HG03565 (cell line): ENCODE results near the gene ASTL.

ENCODE experiments used
- ATAC-seq: cut with Tn5 transposase; IDR thresholded peaks from one replicate; pipeline ENCODE4 v1.9.1; 2021; ENCODE audit warnings: mild to moderate bottlenecking, moderate library complexity; ENCODE audit not compliant: unreplicated experiment

ASTL gene

DNA sequence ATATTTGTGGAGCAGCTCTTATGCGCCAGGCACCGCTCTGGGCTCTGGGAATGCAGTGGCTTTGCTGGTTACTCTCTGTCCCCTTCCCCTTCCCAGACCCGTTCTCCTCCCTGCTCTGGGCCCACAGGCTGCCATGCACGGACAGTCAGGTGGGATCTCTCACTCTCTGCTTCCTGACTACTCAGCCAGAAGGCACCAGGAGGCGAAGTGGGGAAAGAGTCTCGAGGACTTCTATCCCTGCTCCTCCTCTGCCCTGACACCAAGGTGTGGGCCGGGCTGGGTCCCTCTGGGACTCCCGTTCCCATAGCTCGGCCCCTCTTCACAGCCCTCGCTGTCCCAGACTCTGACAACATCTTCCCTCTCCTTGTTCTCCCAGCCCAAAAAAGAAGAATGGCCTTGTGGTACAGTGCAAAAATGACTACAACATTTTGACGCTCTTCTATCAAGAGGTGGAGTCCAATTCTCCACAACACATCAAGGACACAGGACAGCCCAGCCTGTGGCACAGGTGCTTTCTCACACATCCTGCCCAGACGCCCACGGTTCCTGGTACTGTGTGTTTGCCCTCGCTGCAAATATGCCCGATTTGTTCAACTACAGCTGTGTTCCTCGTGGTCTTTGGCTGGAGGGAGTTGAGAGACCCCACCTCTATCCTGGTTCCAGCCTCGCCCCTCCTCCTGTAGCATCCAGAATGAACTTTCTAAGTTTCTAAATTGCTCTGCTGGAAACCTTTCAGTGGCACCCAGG lies 21.0 kb upstream of the ASTL start:
- no peak for ATAC-seq

DNA sequence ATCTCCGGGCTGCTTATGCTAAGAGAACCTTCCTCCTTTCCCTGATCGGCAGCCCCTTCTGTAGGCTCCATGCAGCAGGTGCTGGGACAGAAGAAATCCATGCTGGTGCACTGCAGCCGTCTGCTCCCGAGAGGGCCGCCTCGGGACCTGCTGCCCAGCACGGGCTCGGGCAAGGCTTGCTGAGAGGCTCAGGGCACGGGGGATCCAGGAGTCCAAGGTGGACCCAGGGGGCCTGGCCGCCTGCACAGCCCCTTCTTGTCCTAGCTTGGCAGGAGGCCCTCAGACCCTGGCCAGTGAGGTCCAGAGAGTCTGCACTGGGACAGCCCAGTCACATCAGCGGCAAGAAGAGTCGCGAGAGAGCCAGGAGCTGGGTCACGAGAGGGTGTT lies 20.2 kb upstream of the ASTL start:
- no peak for ATAC-seq

DNA sequence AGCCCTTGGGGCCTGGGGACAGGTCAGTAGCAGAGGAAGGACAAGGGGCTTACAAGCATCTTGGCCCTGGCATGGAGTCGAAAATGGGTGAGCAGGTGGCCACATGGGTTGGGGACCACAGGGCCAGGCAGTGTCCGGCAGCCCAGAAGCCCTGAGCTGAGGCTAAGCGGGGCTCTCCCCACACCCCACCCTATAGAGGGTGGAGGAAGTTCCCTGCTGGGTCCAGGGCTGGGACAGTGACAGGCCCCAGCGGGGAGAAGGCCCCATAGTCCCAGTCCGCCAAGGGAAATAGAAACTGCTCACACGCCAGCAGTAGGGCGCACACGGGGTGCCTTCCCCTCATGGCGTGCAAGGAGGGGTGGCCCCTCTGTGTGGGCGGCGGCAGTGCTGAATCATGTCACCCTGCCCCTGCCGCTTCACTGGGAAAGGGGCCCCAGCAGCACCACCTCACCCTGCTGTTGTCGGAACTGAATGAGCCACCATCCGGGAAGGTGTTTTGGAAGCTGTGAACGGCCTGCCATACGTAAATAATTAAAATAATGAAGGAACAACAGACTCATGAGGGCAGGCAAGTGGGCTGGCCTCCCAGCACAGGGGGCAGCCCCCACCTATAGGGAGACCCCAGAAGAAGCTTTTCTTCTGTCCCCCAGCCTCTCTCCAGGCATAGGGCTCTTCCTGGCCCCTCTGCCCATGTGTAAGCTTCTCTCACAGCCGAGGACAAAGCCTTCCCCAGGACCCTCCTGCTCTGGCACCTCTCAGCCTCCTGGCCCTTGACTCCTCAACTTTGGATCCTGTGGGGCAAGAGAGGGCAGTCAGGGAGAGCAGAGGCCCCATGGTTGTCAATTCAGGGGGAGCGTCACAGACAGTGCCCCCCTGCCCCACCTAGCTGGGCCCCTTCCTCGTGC lies 19.6 kb upstream of the ASTL start:
- ATAC-seq = peak; percentile 50

DNA sequence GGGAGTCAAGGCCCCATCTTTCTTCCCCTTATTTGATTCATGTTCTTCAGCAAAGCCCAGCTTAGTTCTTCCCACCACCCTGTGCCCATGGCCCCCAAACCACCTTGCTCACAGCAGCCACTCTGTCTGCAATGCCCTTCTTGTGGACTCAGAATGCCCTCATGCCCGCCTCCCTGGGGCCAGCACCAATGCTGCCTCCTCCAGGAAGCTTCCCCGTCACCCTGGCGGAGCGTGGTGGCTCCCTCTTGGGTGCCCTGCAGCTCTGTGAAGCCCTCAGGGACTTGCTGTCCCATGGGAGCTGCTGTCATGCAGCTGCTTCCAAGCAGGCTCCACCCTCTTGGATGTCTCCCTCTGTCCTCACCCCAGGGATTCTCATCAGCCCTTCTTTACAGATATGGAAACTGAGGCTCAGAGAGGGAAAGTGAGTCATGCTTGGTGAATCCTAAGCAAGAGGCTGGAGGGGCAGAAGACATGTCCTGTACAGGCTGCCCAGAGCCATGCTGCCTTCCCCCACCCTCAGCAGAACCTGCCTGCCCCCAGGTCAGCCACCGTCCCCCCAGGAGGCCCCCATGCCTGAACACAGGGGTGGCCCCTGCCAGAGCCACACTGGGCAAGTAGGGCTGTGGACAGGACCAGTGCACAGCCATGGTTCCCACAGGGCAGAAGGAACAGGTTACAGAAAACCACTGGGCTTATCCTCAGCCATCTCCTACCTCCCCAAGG lies 18.8 kb upstream of the ASTL start:
- ATAC-seq = no peak

DNA sequence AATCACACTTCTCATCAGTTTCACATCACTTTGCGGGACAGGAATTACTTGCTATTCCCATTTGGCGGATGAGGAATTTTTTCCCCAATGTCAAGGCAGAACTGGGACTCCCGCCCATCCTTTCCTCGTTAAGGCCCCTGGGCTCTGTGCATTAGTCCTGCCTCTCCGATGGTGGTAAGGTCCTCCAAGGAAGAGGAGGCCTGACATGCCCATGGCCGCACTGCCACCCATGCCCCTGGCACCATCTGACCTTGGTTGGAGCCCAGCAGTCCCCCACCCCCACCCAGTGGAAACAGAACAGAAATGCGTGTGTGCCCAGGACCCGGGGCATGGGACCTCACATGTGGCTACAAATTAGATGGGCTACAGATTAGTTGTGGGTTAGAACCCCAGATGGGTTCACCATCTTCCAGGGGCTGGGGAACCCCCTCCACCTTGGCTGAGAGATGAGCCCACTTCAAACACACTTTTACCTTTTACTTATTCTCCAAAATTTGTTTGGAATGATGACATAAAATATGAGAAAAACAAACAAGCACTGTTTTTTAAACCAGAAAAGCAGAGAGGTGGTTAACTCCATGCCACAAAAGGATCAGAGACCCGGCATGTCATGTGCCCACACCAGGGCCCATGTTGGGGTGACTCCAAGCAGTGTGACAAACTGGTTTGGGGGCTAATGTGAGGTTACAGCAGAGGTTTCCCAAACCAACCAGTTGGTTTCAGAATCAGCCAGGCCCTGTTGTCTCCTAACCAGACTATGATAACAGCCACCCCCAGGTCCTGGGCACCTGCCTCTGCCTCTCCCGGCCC lies 17.9 kb upstream of the ASTL start:
- no peak for ATAC-seq

DNA sequence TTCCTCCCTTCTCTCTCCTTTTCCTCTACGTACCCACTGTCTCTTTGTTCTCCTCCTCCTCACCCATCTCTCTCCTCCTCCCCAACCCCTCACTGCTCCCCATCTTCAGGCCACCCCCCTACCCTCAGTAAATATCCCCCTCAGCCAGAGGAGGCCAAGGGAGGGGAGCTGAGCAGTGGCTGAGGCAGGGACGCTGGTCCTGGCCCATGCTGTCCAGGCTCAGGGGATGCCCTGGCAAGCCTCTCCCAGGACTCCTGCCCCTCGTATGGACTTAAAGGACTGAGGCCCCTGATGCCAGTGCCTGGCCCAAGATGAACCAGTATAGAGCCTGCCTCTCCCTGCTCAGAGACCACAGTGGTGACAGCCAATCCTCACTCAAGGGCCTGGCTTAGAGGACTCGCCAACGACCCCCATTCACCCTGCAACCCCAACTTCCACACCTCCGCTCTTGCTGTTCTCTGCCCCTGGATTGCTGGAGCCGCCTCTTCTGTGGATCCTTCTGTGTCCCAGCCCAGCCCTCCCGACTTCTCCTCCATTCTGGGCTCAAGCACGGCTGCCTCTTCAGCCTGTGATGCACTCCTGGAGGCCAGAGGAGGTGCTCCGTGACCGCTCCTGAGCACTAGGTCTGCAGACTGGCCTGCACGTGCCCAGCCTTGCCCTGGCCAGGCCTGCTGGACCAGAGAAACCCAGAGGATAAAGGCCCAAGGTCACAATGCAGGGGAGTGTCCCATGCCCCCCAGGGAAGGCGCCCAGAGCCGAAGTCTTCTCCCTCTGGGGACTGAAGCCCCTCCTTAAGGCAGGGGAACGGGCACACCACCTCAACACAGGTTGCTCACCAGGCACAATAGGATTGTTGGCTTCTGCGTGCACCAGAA lies 16.4 kb upstream of the ASTL start:
- no peak for ATAC-seq

DNA sequence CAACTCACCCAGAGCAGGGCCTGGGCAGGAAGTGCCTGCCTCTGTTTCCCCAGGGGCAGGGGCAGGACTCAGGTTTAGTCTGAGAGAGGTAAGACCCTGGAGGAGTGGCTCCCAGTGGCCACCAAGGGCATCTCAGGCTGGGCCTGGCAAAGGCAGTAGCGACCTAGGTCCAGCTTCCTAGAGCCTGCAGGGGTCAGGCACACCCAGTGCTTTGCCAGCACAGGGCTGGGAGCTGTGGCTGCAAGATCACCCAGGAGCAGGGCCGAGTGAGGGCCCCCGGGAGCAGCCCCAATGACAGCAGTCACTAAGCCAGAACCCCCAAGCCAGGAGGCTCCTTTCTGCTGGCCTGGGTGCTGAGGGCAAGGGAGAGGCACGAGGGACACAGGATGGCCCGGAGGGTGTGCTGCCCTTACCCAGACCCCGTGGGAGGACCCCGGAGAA lies 15.7 kb upstream of the ASTL start:
- ATAC-seq = no peak

DNA sequence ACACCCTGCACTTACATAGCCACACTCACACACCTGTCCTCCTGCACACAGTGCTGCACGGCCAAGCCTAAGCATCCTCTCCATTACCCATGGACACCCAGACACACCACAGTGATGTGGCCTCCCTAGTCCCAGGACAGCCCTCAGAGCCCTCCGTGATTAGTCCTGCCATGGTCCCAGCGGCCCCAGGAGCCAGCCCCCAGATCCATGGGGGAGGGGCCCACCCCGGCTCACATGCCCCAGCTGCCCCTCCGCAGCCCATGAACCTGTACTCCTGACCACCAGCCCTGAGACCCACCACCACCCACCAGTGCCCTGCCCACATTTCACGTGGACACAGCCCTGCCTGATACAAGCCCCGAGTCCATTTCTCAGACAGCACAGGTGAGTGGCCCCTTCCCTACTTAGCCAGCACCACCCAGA lies 15.0 kb upstream of the ASTL start:
- ATAC-seq = no peak

DNA sequence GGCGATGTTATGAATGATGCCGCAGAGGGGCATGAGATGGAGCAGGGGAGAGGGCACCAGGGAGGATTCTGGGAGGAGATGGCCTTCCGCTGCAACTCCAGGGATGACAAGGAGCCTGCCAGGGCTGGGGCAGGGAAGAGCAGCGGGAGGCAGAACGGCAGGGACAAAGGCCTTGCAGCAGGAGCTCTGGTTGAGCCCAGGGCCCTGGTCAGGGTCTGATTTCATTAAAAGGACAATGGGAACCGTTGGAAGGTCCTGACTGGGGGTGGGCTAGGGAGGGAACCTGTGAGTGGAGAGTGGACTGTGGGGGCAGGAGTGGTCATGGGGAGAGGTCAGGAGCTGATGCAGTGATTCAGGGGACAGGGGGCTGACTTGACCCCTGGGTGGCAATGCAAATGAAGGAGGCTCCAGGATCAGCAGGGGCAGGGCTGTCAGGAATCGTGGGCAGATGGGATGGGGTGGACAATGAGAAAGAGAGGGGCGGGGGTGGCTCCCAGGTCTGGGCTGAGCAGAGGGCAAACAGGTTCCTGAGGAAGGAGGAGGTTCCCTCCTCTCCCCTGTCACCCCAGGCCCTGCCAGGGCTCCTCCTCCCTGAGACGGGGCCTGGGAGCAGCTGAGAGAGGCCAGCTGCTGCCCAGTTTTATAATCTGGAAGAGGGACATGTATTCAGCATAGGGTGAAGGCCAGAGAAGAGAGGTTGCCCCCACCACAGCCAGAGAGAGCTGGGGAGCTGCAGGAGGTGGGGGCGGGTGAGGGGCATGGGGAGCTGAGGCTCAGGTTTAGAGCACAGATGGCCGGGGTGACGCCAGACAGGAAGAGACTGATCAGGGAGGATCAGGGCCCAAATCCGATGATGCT lies 14.2 kb upstream of the ASTL start:
- ATAC-seq = no peak

DNA sequence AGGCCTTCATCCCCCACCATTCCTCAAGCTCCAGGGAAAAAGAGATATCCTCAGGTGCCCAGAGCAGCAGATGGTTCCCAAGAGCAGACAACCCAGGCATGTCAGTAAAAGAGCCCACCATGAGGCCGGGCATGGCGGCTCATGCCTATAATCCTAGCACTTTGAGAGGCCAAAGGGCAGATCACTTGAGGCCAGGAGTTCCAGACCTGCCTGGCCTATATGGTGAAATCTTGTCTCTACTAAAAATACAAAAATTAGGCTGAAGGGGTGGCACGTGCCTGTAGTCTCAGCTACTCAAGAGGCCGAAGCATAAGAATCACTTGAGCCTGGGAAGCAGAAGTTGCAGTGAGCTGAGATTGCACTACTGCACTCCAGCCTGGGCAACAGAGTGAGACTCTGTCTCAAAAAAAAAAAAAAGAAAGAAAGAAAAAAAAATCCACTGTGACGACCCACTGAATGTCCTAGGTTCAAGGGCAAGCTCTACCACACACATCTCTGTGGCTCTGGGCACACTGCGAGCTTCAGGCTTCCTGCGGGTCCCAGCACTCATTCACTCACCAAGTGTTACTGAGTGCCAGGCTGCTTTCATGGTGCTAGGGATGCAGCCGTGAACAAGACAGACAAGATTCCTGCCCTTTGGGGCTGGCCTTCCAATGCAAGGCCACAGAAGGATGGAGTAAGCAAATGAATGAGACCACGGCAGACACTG lies 13.4 kb upstream of the ASTL start:
- ATAC-seq = no peak

DNA sequence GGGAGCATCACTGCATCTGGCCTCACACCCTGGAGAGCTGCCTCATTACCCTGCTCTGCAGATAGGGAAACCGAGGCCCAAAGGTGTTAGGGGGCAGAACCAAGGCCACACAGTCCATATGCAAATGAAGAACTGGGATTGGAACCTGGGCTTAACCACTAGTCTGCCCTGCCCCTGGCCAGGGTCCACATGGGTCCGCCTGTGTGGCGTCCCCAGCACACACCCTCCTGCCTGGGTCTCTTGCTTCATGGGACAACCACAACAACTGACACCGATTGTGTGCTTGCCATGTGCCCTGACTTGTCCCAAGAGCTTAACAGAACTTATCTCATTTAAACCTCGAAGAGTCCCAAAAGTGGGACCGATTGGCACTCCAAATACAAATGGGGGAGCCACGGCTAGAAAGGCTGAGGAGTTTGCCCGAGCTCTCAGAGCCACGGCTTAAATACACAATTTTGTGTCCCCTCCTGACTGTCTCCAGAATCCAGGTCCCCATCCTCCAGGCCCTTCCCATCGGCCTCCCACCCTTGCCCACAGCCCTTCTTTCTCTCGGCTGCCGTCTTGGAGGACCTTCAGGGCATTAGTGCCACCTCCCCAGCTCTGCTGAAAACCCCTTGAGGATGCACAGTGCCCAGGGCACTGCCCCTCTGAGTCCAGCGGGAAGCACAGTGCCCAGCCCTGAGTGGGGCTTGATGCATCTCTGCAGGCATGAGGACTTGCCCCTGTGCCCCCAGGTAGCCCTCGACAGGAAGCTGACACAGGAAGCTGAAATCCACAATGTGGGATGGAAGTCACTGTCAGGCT lies 12.7 kb upstream of the ASTL start:
- no peak for ATAC-seq

DNA sequence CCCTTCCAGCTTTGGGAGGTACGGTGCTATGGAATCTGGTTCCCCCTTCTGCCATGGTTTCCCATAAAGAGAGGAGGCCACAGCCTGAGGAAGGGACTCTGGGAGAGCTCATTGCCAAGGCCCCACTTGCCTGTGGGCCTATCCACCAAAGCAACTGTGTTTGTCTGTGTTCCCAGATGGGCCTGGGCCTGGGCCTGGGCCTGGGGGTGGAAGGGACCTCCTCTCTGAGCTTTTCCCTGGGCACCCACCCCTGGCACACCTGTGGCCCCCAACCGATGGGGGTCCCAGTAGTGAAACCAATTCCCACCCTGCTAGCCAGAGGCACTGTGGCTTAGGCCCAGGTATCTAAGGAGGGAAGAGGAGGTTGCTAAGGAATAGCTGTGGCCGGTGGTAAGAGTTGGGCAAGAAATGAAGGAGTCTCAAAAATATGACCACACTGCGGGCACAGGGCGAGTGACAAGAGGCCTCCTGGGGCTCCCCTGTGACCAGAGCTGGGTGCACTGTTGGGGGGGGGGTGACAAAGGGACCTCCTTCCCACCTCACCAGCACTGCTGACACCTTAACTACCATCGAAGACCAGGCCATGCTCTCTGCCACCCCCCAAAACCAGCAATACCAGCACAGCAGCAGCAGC lies 11.8 kb upstream of the ASTL start:
- ATAC-seq = no peak

DNA sequence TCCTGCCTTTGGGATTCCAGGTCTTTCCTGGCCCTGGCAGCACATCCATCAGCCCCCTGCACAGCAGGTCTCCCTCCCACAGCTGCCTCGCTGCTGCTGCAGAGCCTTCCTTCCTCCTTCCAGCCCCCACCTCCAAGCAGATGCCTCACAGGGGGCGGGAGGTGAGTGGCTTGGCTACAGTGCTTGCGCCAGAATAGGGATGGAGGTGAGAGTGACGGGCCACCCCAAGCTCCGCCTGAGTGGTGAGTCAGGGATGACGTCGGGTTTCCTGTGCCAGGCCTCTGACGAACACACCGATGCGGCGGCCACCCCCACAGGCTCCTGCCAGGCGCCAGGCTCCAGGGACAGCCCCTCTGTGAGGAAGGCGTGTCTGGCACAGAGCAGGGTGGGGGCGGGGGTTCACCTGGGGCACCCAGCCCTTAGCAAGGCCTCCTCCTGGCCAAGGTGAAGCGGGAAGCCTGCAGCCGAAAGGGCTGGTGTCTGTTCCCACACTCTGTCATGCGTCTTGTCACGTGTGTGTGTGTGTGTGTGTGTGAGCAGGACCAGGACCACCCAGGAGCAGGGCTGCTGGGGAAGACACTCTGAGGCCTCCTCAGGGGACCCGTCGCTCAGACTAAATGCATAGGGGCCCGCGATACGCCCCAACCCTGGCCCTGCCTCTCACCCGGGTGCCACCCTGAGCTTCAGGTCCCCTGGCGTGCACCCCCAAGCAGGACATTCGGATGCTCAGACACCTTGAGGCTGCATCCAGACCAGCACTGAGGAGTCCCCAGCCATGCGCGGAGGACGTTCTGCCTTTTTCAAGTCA lies 10.3 kb upstream of the ASTL start:
- ATAC-seq = peak; percentile 31

DNA sequence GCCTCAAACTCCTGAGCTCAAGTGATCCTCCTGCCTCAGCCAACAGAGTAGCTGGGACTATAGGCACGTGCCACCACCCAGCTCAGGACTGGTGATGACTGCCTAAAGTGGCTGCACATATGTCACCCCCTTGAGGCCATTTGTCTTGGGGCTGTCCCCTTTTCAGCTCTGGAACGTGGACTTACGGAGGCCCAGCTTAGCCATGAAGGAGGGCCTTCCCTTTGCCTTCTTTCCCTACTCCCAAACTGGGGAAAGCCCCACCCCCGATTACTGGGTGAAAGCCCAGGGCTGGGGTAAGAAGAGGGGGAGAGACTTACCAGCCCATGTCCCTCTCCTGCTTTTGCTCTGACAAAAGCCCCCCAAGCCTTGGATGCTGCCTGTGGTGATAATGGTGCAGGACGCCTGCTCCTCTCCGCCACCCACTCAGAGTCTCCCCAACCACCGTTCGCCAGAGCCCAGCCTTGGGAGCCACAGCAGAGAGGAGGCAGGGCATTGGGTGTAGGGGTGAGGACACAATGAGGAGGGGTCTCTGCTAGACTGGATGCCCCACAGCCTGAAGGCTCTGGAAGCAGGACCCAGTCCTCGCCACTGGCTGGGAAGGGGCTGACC lies 9.4 kb upstream of the ASTL start:
- ATAC-seq = no peak

DNA sequence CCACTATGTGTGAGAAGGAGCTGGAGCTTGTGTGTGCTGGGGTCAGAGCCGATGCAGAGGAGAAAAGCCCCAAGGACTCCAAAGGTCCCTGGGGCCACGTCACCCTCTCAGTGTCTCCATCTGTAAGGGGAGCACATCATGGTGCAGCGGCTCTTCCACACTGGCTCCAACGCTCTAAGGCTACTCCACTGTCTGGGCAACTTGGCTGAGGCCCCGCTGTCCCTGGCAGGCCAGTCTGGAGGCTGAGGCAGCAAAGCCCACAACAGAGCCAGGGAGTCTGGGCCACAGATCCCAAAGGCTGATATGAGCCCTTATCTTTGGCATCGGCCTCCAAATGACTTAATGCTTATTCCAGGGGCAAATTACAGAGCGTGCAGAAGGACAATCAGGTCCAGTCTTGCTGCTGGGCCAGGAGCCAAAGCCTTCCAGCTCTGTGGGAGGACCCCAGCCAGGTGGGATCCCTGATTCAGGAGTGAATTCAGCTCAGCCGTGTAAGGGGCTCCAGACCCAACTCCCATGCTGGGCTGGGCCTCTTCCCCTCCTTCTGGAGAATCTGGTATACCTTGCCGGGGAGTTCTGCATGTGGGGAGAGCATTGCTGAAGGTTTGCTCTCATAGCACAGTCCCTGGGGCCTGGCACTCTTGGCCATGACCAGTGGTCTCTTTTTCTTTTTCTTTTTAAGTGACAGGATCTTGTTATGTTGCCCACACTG lies 8.7 kb upstream of the ASTL start:
- no peak for ATAC-seq
